ENCODE data around the gene BARD1. TPM values are rescaled to one million over a fixed set of nuclear protein-coding genes. Genes with fewer than 3 reads are reported as not detected.
"Not testable (repeated sequence)": the region's sequence is repeated elsewhere in the genome, so short reads cannot be mapped to it uniquely, and the experiment has no call there.

The BARD1 gene
- 11.8 TPM for total RNA-seq

DNA sequence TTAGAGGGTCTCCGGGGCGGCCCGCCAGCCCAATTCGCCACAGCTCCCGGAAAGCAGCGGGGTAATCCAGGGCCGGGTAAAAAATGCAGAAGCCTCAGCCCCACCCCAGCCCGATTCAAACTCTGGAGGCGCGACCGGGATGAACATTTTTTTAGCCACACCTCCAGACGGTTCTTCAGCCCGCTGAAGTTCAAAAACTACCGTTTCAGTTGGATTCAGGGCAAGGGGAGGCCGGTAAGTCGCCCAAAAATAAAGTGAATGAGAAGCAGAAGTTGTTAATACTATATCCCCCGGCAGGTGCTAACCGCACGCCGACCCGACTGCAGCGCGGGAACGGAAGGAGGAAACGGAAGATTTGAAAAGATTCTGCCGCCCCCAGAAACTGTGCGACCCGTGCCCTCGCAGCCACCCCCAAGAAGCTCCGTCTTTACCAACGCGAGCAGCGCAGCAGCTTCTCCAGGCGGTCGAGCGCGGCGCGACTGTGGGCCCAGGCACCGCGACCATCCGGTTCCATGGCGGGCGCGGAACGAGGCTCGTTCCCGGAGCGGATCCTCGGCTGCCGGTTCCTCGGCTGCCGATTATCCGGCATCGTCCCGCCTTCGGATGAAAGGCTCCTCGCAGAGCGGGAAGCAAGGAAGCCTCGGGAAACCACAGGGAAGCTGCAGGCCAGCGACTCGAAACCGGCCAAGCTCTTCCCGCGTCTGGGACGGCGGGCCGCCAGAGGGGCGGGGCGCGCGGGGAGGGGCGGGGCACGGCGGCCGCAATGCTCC lies at the start of gene BARD1:
BARD1 (minus strand) TSS at position 703 of the 770 bp plus-strand sequence; CDS start at position 589, 114 bp downstream.
- peak; percentile 53 for DNase-seq (ENCODE audit: low spot score)

DNA sequence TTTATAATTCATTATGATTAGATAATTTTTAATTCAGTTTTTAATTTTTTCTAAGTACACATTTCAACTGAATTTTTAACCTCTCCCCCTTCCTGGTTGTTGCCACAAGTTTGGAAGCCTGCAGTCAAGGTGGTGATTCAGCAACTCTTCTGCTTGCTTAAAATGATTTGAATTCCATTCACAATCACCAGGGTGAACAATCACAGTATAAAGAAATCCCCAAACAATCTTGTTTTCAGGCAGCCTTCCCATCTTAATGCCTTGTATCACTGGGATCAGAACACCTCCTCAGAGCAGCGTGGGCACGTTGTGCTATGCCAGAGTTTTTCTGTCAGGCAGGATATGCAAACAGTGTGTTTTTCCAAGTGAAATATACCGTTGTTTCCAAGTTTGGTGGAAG lies 46.7 kb upstream of the BARD1 start:
- no peak for DNase-seq (ENCODE audit: low spot score)

DNA sequence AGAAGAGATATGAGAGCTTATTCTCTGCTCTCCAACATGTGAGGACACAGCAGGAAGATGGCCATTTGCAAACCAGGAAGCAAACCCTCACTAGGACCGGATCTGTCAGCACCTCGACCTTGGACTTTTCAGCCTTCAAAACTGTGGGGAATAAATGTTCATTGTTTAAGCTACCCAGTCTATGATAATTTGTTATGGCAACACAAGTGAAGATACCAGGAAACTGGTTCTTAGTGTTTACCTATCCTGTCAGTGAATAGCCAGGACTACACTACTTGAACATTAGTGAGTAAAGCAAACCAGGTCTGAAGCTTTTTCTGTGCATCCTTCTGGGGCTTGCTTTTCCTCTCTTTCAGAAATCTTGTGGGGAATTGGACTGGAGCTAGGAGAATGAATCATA lies 44.4 kb upstream of the BARD1 start:
- DNase-seq (ENCODE audit: low spot score): no peak

DNA sequence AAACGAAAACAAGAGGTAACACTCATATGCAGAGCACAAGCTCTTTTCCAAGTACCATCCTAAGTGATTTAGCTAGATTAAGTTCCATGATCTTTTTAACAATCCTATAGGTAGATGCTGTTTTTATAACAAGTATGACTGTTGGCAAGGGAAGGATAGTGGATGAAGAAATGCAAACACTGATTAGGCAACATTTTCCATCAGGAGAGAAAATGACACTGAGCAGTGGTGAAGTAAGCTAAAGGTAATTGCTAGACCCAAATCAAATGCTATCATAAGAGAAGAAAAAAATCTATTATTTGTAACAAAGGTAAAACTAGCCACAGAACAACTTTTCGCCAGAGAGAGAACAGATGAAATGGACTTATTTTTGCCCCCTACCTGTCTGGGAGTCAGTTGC lies 34.3 kb upstream of the BARD1 start:
- no peak for DNase-seq (ENCODE audit: low spot score)

DNA sequence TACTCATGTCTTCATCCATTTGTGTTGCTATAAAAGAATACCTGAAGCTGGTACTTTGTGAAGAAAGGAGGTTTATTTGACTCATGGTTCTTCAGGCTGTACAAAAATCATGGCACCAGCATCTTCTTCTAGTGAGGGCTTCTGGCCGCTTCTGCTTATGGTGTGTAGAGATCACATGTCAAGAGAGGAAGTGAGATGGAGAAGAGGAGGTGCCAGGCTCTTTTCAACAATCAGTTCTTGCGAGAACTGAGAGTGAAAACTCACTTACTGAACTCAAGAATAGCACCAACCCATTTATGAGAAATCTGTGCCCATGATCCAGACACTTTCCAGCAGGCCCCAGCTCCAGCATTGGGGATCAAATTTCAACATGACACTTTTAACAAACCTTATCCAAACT lies 30.0 kb upstream of the BARD1 start:
- no peak for DNase-seq (ENCODE audit: low spot score)

DNA sequence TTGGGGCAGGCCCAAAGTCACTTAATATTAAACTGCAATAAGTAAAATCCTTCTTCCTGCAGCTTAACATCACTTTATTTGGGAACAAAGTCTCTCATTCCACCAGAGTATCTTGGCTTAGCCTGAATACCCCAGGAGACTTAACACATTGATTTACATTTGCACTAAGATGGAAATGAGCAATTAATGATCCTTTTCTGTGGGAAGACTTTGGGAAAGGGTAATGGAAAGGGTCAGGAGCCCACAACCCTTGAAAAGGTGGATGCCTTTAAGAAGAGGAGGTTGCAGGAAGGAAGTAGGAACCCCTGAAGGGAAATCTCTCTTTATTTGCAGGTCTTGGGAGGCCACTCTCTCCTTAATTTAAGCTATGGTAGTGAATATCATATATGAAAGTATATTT lies 28.0 kb upstream of the BARD1 start:
- DNase-seq (ENCODE audit: low spot score): no peak

DNA sequence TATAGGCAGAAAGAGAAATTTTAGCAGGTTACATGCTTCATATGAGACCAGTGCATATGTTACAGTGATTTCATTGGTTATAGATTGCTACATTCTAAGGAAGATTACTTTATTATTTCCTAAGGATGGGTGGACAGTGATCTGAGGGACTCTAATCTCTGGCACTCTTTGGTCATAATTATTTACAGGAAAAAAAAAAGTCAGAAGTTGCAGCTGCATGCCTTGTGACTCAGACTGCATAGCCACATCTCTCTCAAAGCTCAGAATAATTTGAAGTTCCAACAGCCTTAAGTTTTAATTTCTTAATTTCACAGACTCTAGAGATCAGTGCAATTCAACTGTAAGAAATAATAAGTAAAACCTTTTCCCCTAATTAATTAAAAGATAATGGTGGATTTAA lies 27.1 kb upstream of the BARD1 start:
- DNase-seq (ENCODE audit: low spot score): no peak

DNA sequence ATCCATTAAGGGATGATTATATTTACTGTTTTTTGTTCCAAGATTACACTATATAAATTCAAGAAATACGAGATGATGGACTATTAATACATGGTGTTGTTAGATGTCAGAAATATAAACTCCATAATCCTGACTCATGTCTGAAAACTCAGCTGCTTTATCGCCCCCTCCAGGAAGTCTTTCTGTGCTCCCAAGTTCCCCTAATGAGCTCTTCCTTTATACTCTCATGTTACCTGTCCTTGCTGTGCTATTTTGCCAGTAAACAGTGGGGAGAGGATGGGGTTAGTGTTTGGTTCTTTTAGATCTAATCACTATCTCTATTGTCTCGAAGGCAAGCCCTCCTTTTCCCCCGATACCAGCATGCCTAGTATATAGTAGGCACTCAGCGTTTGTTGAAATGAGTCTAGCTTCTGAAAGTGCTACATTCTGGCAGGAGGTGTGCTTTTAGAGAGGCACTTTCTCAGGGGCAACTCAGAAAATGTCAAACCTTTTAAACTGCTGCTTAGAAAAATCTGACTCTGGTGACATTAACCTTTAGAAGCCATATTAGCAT lies 21.4 kb upstream of the BARD1 start:
- no peak for DNase-seq (ENCODE audit: low spot score)

DNA sequence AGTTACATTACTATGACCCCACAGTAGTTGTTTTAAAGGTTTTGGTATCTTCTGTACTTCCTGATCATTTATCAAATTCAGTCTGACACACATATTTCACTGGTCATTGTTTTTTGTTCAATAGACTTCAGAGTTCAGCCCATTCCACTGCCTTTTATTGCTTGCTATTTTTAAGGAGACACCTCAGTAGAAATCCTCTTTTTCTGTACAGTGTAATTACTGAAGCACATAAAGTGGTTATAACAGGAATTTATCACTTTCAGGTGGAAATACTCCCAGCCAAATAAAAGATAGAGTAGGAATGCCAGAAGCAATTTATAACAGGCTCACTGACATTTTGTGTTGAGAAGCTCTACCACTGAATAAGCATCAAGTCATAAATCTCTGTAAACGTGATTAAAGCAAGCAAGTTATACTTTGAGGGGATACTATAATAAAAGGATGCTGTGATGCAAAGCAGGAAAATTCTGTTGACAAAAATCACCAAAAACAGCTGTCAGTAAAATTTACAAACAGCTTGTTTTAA lies 6.6 kb upstream of the BARD1 start:
- no peak for DNase-seq (ENCODE audit: low spot score)

DNA sequence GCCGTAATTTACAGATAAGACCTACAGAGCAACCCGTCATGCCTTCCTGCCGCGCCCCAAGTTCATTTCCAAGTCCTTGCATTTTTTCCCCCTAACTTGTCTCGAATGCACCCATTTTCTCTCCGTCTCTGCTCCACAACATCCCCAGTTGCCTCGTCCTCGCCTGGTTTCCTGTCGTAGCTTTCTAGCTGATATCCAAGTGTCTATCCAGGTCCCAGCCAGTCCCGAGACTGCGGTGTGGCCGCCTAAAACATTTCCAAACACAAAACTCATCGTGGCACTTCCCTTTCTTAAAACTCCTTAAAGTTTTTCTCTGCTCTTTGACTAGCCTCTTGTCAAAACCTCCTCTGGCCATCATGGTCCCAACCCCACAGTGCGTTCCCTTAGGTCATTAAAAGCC lies 1.2 kb upstream of the BARD1 start:
- DNase-seq (ENCODE audit: low spot score): no peak

DNA sequence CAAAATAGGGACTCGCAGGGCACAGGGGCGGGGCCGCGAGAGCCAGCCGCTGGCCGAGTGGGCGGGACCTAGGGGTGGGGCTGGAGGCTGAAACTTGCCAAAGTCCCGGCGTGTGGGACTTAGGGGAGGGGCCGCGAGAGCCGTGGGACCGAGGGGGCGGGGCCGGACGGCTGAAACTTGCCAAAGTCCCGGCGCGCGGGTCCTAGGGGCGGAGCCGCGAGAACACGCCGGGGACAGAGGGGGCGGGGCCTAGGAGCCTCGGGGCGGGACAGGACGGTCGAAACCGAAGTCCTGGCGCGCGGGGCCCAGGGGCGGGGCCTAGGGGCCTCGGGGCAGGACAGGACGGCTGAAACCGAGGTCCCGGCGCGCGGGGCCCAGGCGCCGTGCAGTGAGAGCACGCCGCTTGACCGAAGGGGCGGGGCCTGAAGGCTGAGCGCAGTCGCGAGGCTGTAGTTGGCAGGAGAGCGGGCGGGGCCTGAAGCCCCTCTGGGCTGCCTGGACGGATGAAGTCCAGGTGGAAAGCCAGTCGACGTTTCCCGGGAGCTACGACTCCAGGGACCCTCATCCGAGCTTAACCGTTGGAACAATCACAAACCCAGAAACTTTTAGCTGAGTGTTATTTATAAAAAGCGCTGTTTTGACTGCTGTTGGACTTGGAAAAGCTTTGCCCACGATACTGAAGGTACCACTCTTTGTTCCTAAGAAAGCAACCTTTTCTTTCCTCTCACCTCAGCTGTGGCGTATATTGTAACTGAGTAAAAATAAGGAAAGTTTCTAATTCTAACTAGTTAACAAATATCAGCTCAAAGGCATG lies 475 bp upstream of the BARD1 start:
- peak; percentile 99 for DNase-seq (ENCODE audit: low spot score)

DNA sequence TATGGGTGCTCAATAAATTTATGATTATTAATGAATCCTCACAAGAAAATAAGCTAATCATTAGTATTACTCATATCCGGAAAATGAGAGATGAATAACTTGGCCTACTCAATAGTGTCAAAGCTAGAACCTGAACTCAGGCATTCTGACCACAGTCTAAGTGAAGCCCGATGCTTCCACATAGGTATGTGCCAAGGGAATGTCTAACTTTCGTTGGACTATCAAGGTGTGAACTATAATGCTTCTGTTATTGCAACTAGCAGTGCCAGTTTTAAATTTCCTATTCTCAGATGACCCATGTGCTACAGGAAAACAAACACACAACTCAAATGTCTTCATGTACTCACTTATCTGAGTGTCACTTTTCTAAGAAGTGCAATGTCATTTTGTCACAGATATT lies 1.8 kb downstream of the BARD1 start:
- no peak for DNase-seq (ENCODE audit: low spot score)

DNA sequence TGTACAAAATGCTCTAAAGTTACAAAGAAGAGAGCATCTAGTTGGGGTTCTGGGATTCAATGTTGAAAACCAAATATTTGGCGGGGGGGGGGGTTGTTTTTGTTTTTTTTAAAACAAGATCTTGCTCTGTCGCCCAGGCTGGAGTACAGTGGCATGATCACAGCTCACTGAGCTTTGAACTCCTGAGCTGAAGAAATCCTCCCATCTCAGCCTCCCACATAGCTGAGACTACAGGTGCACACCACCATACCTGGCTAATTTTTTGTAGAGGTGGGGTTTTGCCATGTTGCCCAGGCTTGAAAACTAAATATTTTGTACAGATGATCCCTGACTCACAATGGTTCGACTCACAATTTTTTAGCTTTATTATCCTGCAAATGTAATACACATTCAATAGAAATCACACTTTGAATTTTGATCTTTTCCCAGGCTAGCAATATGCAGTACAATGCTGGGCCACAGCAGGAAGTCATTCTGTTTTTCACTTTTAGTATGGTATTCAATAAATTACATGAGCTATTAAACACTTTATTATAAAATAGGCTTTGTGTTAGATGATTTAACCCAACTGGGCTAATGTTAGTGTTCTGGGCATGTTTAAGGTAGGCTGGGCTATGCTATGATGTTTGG lies 7.6 kb downstream of the BARD1 start:
- no peak for DNase-seq (ENCODE audit: low spot score)

DNA sequence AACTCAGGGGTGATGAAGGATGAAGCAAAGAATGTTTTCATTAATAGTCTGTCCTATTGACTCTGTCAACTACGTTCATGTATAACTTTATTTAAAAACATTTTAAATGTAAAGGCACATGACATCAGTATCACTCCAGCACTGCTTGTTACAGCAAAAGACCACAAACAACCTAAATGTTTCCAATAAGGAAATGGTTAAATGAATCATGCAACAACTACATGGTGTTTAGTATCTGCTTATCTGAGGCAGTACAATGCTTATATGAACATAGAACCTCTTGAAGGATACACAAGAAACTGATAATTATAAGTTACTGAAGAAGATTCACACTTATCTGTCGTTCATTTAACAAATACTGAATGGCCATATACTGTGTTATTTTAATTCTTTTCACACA lies 8.4 kb downstream of the BARD1 start:
- DNase-seq (ENCODE audit: low spot score): no peak

DNA sequence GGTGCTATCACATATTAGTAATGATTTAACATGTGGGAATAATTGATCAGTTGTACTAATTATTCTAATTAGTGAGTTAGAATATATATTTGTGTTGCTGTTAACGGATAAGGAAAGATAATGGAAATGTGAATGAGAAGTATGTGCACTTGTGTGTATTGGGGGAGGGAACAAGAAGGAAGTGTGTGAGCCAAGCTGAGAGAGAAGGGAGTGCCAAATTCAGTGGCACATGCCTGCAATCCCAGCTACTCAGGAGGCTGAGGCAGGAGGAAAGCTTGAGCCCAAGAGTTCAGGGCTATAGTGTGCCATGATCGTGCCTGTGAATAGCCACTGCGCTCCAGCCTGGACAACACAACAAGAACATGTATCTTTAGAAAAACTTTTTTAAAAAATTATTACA lies 9.3 kb downstream of the BARD1 start:
- no peak for DNase-seq (ENCODE audit: low spot score)

DNA sequence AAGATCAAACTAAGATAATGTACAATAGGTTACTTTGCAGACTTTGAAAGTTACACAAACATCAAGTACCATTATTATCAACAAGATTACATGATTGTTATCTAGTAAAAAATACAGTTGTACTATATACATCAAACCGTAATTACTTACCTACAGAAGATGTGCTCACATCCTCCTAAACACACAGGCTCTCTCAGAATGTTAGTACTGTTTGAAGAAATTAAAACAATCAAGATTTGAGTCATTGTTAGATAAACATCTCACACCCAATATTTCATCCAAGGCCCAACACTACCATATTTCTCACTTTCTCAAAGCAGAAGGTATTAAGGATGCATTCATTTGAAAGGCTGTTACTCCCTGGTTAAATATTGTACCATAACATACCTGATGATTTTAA lies 12.6 kb downstream of the BARD1 start:
- no peak for DNase-seq (ENCODE audit: low spot score)

DNA sequence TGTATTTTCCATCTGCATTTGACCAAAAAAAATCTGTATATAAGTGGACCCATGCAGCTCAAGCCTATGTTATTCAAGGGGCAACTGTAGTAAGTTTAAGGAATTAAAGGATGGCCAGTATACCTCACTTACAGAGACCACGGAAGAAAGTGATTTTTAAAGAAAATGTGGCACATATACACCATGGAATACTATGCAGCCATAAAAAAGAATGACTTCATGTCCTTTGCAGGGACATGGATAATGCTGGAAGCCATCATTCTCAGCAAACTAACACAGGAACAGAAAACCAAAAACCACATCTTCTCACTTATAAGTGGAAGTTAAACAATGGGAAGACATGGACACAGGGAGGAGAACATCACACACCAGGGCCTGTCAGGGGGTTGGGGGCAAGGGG lies 26.3 kb downstream of the BARD1 start:
- DNase-seq (ENCODE audit: low spot score): not testable (repeated sequence)

DNA sequence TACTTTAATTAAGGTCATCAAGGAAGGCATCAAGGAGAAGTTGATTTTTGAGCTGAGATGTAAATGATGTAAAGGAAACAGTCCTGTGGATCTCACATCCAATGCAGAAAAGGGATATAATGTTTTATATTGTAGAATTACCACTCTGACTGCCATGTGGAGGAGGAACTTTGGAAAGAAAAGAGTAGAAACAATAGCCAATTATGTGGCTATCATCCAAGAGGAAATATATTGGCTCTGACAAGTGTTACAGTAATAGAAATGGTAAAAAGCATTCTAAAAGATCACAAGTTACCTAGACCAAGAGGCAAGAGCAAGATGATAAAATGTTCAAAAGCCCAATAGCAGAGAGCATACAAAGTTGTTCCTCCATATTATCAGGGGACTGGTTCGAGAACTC lies 26.8 kb downstream of the BARD1 start:
- no peak for DNase-seq (ENCODE audit: low spot score)

DNA sequence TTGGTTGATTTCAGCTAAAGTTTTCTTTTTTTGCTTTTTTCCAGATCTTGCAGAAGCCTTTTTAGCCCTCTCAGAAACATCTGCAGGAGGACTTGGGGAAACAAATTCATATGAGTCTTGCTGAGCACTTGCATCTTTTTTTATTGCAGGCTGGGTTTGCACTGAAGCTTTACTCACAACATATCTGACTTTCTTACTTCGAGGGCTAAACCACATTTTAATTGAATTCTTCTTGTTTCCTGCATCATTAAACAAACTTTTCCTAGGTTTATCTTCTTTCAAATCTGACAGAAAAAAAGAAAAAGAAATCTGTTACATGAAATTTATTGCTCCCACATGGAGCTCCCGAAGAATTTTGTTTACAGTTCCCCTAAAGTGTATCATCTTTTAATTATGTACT lies 28.3 kb downstream of the BARD1 start:
- no peak for DNase-seq (ENCODE audit: low spot score)

DNA sequence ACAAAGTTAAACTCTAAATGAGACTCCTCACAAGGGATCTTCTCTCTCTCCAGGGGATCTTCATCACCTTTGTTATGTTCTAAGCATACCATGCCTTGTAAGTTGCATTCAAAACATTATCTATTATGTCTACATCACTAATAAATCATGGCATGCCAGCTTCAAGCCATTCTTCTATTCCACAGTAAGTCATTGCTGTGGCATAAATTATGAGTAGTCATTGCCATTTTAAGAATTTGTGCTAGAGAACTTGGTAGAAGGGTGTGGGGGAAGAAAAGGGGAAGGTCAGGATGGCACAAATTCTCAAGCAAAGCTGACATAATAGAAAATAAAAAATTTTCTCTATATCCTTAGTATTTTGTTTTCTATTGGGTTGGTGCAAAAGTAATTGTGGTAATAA lies 33.5 kb downstream of the BARD1 start:
- no peak for DNase-seq (ENCODE audit: low spot score)

DNA sequence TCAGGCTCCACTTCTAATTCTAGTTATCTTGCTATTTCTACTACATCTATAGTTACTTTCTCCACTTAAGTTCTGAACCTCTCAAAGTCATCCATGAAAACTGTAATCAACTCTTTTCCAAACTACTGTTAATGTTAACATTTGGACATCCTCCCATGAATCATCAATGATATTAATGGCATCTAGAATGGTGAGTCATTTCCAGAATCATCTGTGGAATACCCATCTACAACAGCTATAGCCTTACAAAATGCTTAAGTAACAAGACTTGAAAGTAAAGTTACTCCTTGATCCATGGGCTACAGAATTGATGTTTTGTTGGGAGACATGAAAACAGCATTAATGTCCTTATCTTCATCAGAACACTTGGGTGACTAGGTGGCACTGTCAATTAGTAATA lies 35.4 kb downstream of the BARD1 start:
- no peak for DNase-seq (ENCODE audit: low spot score)

DNA sequence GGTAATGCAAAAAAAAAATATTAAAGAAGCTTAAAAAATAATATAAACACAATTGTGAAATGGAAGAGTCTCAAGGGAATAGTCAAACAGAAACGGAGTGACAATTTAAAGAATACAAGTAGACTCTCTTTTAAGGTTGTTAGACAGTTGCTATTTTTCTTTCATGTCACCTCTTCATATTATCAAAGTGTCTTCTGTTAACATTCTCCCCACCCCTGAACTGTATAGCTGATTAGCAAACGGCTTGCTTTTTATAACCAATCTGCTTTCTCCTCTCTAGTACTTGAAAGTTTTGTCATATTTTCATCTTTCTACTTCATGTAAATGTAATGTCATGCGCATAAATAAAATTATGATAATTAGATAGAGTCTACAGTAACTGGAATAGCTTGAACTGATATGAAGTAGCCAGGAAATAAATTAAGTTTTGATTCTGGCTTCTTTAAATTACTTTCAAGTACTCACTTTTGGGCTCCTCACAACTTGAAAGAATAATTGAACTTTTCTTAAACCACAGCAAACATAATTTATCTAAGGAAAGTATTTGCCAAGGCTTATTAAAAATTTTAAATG lies 37.0 kb downstream of the BARD1 start:
- DNase-seq (ENCODE audit: low spot score): no peak
